ENCODE data around the gene SORCS3.

GRCh38 chr10:105149371-105149891 lies 508.3 kb downstream of the SORCS3 start:
- TF ChIP-seq, protein P1, sequence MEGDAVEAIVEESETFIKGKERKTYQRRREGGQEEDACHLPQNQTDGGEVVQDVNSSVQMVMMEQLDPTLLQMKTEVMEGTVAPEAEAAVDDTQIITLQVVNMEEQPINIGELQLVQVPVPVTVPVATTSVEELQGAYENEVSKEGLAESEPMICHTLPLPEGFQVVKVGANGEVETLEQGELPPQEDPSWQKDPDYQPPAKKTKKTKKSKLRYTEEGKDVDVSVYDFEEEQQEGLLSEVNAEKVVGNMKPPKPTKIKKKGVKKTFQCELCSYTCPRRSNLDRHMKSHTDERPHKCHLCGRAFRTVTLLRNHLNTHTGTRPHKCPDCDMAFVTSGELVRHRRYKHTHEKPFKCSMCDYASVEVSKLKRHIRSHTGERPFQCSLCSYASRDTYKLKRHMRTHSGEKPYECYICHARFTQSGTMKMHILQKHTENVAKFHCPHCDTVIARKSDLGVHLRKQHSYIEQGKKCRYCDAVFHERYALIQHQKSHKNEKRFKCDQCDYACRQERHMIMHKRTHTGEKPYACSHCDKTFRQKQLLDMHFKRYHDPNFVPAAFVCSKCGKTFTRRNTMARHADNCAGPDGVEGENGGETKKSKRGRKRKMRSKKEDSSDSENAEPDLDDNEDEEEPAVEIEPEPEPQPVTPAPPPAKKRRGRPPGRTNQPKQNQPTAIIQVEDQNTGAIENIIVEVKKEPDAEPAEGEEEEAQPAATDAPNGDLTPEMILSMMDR (IDR thresholded peaks at IDR 0.05 in 2 of 3, conservative IDR thresholded peaks at IDR 0.05 in 1 of 3; ENCODE audit: control insufficient read depth in 2 of 3, extremely low read depth in 1 of 3, insufficient read depth in 1 of 3, low read depth in 3 of 3, low read length in 3 of 3): no peak
- TF ChIP-seq TAF1 (IDR thresholded peaks at IDR 0.05; ENCODE audit: borderline replicate concordance, low read depth, low read length): no peak
- TF ChIP-seq EP300 (IDR thresholded peaks at IDR 0.05; ENCODE audit: borderline replicate concordance in 1 of 2, control insufficient read depth in 1 of 2, low read depth in 2 of 2, low read length in 2 of 2): no peak
- no peak for TF ChIP-seq KLF5 (IDR thresholded peaks at IDR 0.05; ENCODE audit: partially characterized antibody)
- no peak for TF ChIP-seq POLR2A (IDR thresholded peaks at IDR 0.05; ENCODE audit: low read depth, low read length)
- TF ChIP-seq RFX5 (IDR thresholded peaks at IDR 0.05; ENCODE audit: low read depth, low read length): no peak
- TF ChIP-seq HDGF (IDR thresholded peaks at IDR 0.05): no peak
- no peak for TF ChIP-seq HDAC6 (IDR thresholded peaks at IDR 0.05; ENCODE audit: unreplicated experiment)

Measured in GM12878 (cell line).